MCF 10A (cell line): ENCODE measurements around the gene OSMR. TPM values are rescaled to one million over a fixed set of nuclear protein-coding genes. Genes with fewer than 3 reads are reported as not detected.

ENCODE experiments used
- BruUV-seq: library from RNA; stranded (reverse); fragments of 400-500 nt; replicated peaks from 2 replicates; lab custom pipeline; 2021; lab: Mats Ljungman, UMichigan
- CTCF ChIA-PET: fragments of 300-600 bp; sonication (Branson Sonifier 250); formaldehyde crosslinking; extraction: SDS; loops from one replicate; lab custom pipeline; 2021; ENCODE audit warnings: antibody characterized with exemption, inconsistent platforms; lab: Yijun Ruan, JAX
- POLR2A ChIA-PET: fragments of 300-600, 350-650 bp; sonication (Branson Sonifier 250); formaldehyde crosslinking; extraction: SDS; loops from one replicate; lab custom pipeline; 2020; ENCODE audit warnings: antibody characterized with exemption, inconsistent platforms; lab: Yijun Ruan, JAX
- DNase-seq: peaks from one replicate; pipeline ENCODE4 v3.0.0-alpha.2; 2018; ENCODE audit not compliant: unreplicated experiment
- H3K27ac Mint-ChIP-seq: one replicate; pipeline ENCODE4 v1.8.0; 2022; ENCODE audit warnings: mild to moderate bottlenecking, low read depth, mixed read lengths; ENCODE audit not compliant: unreplicated experiment
- H3K27me3 Mint-ChIP-seq: one replicate; pipeline ENCODE4 v1.8.0; 2022; ENCODE audit warnings: mixed read lengths; ENCODE audit not compliant: insufficient read depth, unreplicated experiment
- H3K36me3 Mint-ChIP-seq: one replicate; pipeline ENCODE4 v1.8.0; 2022; ENCODE audit warnings: mild to moderate bottlenecking, moderate library complexity, mixed read lengths; ENCODE audit not compliant: insufficient read depth, unreplicated experiment
- H3K4me1 Mint-ChIP-seq: one replicate; pipeline ENCODE4 v1.8.0; 2022; ENCODE audit warnings: mixed read lengths; ENCODE audit not compliant: insufficient read depth, unreplicated experiment
- H3K4me3 Mint-ChIP-seq: one replicate; pipeline ENCODE4 v1.8.0; 2022; ENCODE audit warnings: mild to moderate bottlenecking, moderate library complexity, mixed read lengths; ENCODE audit not compliant: unreplicated experiment
- H3K9me3 Mint-ChIP-seq: one replicate; pipeline ENCODE4 v1.8.0; 2022; ENCODE audit warnings: mixed read lengths; ENCODE audit not compliant: unreplicated experiment
- CTCF ChIP-seq: fragments of 200-600 bp; IDR thresholded peaks from one replicate; pipeline ENCODE4 v1.8.0; 2022; ENCODE audit warnings: antibody characterized with exemption, mild to moderate bottlenecking; ENCODE audit not compliant: unreplicated experiment
- intact Hi-C: fragments of 100-400 bp; cut with micrococcal nuclease; formaldehyde crosslinking; loops from 2 replicates; pipeline ENCODE4 v1.14.1; 2022
- total RNA-seq: library from RNA; stranded (reverse); gene quantifications from 2 replicates; pipeline ENCODE4 v1.2.3, GENCODE V29; 2022

OSMR gene
- total RNA-seq, 1 experiment from 2014 or later: 89.1 TPM

- H3K4me1 Mint-ChIP-seq: no peaks in the 10 kb centered on the region
- no peaks in the 10 kb centered on the region for H3K9me3 Mint-ChIP-seq
- BruUV-seq: no TSS peak
- intact Hi-C loops: loop anchor here (10.0 kb wide), 1 partner anchor 721 kb away; no protein-coding TSS in a partner anchor
- peaks cover 89% of the 10 kb centered on the region for H3K36me3 Mint-ChIP-seq
- TF ChIP-seq CTCF: no peak
- no peak for DNase-seq
- H3K4me3 Mint-ChIP-seq: no peak overlapping the region
- ChIA-PET POLR2A (no interaction called here), CTCF (interaction anchor here (1.0 to 1.5 kb wide), 3 partner anchors 485 to 542 kb away, joined by 3 to 4 read pairs (median 4); no protein-coding TSS in a partner anchor)
- H3K27ac Mint-ChIP-seq: no peak overlapping the region
- no peaks in the 10 kb centered on the region for H3K27me3 Mint-ChIP-seq
These were observed 80.3 kb downstream of the OSMR start for GRCh38 chr5:38926121-38926520.

- Mint-ChIP-seq H3K36me3 (peaks cover 86% of the 10 kb centered on the region), H3K4me3 (no peak overlapping the region), H3K4me1 (no peaks in the 10 kb centered on the region), H3K9me3 (no peaks in the 10 kb centered on the region), H3K27ac (no peak overlapping the region), H3K27me3 (no peaks in the 10 kb centered on the region)
- CTCF ChIA-PET: interaction anchor here (0.6 to 1.5 kb wide), 2 partner anchors 507 to 1194 kb away, joined by 4 read pairs; no protein-coding TSS in a partner anchor
- intact Hi-C loops: loop anchor here (10.0 kb wide), 1 partner anchor 723 kb away; no protein-coding TSS in a partner anchor
- no TSS peak for BruUV-seq
- no peak for DNase-seq
- TF ChIP-seq CTCF: no peak
- POLR2A ChIA-PET: no interaction called here
These were observed 81.7 kb downstream of the OSMR start for GRCh38 chr5:38927470-38927869.

- ChIA-PET CTCF (no interaction called here), POLR2A (no interaction called here)
- no peak overlapping the region for H3K27ac Mint-ChIP-seq
- peaks cover 86% of the 10 kb centered on the region for H3K36me3 Mint-ChIP-seq
- H3K9me3 Mint-ChIP-seq: no peaks in the 10 kb centered on the region
- DNase-seq: no peak
- H3K4me1 Mint-ChIP-seq: no peaks in the 10 kb centered on the region
- no peak overlapping the region for H3K4me3 Mint-ChIP-seq
- intact Hi-C loops: loop anchor here (10.0 kb wide), 1 partner anchor 725 kb away; no protein-coding TSS in a partner anchor
- no TSS peak for BruUV-seq
- no peak for TF ChIP-seq CTCF
- no peaks in the 10 kb centered on the region for H3K27me3 Mint-ChIP-seq
These were observed 84.0 kb downstream of the OSMR start for GRCh38 chr5:38929838-38930237.

- no peak overlapping the region for H3K27ac Mint-ChIP-seq
- H3K4me3 Mint-ChIP-seq: no peak overlapping the region
- POLR2A ChIA-PET: interaction anchor here (0.5 to 1.1 kb wide), 2 partner anchors 8 to 14 kb away, joined by 3 read pairs; no protein-coding TSS in a partner anchor
- CTCF ChIA-PET: interaction anchor here (0.6 to 1.0 kb wide), 3 partner anchors 10 to 739 kb away, joined by 3 to 5 read pairs (median 4); no protein-coding TSS in a partner anchor
- intact Hi-C loops: no loop called here
- H3K27me3 Mint-ChIP-seq: no peaks in the 10 kb centered on the region
- no peak for DNase-seq
- H3K9me3 Mint-ChIP-seq: no peaks in the 10 kb centered on the region
- peaks cover 81% of the 10 kb centered on the region for H3K36me3 Mint-ChIP-seq
- no peaks in the 10 kb centered on the region for H3K4me1 Mint-ChIP-seq
- TF ChIP-seq CTCF: no peak
- no TSS peak for BruUV-seq
These were observed 85.9 kb downstream of the OSMR start for GRCh38 chr5:38931731-38932130.
